Hematopoietic multipotent progenitor cell treated with erythropoietin and hydrocortisone succinate and interleukin-3 and kit ligand, for 8 days (in vitro differentiated cells): Measurements from ENCODE around the gene C4BPA.

Source experiments
- DNase-seq: peaks from one replicate; pipeline ENCODE4 v3.0.0-alpha.2; 2015

The C4BPA gene

DNA sequence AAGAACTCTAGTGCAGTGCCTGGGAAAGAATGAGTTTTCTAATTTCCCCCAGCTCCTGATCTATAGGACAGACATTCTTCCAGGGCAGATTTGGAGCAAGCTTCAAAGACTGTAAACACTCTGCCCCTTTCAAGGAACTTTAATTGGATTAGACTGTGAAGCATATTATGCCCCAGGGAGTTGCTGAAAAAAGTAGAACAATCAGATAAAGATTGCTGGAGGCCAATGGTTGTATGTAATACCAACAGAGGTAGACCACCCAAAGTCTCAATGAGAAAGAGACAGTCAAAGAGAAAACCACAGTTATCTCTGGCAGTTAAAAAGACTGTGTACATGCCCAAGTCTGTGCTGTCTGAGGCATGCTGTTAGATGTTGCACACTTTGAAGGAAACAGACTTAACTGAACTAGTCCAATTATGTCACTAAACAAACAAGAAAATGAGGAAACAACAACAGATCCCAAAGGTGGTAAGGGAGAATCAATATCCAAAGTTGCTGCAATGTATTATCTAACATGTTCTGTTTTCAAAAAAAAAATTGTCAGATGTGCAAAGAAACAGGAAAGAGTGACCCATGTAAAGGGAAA lies 24.4 kb downstream of the C4BPA start:
- no peak for DNase-seq

- DNase-seq, result no peak
Measured at GRCh38 chr1:207129053-207129452, 25.0 kb downstream of the C4BPA start.

DNA sequence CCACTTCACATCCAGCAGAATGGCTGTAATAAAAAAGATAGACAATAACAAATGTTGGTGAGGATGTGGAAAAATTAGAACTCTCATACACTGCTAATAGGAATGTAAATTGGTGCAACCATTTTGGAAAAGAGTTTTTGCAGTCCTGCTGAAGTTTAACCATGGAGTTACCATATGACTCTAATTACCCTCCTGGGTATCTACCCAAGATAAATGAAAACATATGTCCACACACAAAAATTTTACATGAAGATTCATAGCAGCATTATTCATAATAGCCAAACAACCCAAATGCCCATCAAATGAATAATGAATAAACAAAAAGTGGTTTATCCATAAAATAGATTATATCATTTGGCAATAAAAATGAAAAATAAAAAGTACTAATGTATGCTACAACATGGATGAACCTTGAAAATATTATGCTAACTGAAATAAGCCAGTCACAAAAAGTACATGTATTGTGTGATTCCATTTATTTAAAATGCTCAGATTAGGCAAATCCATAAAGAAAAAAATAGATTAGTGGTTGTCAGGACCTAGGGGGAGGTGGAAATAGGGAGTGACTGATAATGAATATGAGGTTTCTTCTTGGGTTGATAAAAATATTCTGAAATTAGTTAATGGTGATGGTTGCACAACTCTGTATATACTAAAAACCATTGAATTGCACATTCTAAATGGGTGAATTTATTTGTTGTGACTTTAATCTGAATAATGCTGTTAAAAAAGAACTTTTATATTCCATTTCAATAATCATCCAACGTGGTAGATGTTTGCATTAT lies 26.4 kb downstream of the C4BPA start:
- DNase-seq, result no peak

DNA sequence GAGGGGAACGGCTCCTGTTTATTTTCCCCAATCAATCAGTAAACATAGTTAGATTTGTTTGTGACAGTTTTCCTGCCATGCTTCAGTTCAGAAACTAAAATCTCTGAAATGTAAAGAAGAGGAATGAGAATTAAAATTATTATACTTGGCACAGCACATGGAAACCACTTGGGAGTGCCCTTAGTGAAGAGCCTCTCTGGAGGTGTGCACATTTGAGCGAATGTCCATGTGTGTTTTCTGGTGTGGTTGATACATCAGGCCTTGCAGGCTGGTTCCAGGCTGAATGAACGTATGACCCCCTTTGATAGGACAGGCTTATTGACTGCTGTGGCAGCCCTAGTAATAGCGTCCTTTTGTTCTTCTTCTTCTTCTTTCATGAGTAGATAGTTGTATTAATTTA lies 27.1 kb downstream of the C4BPA start:
- DNase-seq, result no peak

DNA sequence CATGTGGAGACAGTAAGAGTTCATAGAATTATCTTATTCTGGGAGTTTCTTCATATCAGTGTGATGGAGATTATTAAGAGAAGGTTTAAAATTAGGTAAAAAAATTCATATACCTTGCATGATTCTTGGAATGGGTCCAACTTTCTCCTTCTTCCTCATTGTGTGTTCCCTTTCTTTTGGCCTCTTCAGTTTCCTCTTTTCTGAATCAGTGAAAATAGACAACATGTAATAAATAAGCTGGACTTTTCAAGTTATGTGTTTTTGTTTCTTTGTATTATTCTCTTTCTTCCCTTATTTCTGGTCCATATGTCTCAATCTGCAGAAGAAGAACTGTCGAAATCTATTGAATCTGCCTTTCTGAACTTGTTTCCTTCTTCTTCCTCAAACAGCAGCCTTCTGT lies 30.5 kb downstream of the C4BPA start:
- DNase-seq, result peak; percentile 5

GRCh38 chr1:207139616-207140015 lies 35.6 kb downstream of the C4BPA start:
- DNase-seq, result no peak

- DNase-seq, result no peak
Measured at GRCh38 chr1:207140536-207140935, 36.5 kb downstream of the C4BPA start.

GRCh38 chr1:207145401-207146058 lies 41.5 kb downstream of the C4BPA start:
- DNase-seq, result no peak

DNA sequence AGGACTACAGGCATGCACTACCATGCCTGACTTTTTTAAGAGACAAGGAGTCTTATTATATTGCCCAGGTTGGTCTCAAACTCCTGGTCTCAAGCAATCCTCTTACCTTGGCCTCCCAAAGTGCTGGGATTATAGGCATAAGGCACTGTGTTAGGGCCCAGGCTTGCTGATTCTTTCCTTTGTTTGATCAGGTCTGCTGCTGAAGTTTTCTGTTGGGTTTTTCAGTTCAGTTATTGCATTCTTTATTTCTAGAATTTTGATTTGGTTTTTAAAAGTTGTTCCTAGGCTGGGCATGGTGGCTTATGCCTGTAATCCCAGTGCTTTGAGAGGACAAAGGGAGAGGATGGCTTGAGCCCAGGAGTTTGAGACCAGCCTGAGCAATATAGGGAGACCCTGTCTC lies 47.9 kb downstream of the C4BPA start:
- DNase-seq, result no peak

DNA sequence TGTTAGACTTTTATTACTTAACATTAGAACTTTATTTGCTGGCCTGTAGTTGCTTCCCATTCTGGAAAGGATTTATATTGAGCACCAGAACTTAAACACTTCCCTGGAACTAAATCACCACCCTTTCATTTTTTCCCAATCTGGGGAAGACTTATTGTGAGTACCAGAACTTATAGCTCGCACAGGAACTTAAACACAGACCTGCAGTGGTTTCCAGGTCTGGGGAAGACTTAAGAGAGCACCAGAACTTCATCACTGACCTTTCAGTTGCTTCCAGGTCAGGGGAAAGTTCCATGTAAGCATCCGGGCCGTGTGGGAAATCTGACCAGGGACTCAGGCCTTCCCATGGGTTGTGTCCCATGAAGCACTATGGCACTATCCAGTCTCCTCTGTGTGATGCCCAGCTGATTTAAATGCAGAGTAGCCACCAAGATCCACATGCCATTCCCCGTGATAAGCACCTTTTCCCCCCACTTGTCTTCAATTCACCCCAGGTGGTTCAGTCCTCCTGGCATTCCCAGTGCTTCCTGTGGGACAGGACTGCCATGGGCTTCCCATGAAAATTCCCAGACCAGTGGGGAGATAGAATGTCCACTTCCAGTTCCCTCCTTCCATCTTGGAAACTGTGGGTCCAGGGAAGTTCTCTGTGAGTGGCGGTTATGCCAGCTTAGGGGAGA lies 48.9 kb downstream of the C4BPA start:
- no peak for DNase-seq

GRCh38 chr1:207155028-207155427 lies 51.0 kb downstream of the C4BPA start:
- DNase-seq, result no peak

- DNase-seq, result no peak
Measured at GRCh38 chr1:207156095-207156494, 52.1 kb downstream of the C4BPA start.

- no peak for DNase-seq
Measured at GRCh38 chr1:207156826-207157225, 52.8 kb downstream of the C4BPA start.

DNA sequence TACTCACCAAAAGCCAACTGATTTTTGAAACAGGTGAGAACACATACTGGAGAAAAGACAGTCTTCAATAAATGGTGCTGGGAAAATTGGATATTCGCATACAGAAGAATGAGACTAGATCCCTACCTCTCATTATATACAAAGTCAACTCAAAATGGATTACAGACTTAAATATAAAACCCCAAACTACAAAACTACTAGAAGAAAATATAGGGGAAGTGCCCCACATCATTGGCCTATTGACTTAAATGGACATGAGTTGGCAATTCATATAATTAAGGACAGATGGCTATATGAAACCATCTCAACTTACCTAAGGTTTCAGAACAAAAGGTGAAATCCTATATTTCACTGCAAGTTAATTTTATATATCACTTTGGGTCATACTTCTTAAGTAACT lies 60.1 kb downstream of the C4BPA start:
- no peak for DNase-seq

GRCh38 chr1:207172321-207172720 lies 68.3 kb downstream of the C4BPA start:
- no peak for DNase-seq

DNA sequence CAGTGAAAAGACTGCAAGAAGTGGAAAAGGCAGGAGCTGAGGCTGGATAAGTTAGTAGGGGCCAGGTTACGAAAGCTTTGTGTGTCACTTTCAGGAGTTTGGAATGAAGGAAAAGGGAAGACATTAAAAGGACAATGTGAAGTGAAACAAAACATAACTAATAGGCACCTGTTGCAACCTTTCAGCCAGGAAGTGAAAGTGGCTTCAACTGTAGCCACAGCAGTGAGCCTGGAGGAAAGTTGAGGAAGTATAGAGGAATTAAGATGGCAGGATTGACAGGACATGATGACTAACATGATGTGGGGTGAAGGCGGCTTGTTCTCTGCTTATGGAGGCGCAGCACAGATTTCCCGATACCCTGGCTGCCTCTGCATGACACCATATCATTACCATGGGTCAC lies 68.9 kb downstream of the C4BPA start:
- DNase-seq, result no peak

DNA sequence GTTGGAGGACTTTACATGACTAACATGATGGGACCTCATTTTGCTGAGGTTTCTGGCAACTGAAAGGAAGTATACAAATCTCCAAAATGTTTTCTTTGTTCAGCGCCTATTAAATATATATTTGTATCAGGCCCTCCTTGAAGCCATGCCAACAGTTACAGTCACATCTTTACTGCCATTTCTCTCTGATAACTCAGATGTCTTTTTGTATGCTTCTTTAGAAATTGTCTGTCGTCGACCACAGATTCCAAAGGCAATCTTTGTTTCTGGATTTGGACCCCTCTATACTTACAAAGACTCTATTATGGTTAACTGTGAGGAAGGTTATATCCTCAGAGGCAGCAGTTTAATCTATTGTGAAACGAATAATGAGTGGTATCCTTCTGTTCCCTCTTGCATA lies 69.4 kb downstream of the C4BPA start:
- no peak for DNase-seq

GRCh38 chr1:207174913-207175312 lies 70.9 kb downstream of the C4BPA start:
- no peak for DNase-seq

DNA sequence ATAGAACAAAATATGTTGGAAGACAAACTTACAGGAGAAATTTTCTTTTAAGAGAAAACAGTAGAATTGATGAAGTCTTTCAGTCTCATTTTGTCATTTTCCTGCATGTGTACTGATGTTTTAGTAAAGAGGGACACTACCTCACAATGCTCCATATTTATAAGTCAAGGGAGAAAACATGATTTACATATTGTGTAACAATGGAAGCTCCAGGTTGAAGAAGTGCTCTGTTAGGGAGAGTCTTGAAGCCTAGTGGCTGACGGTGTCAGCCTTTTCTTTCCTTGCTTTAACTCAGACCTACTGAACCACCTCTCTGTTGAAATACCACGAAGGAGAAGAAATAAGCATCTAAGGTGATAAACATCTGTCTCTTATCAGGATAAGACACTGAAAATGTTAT lies 75.0 kb downstream of the C4BPA start:
- DNase-seq, result no peak

DNA sequence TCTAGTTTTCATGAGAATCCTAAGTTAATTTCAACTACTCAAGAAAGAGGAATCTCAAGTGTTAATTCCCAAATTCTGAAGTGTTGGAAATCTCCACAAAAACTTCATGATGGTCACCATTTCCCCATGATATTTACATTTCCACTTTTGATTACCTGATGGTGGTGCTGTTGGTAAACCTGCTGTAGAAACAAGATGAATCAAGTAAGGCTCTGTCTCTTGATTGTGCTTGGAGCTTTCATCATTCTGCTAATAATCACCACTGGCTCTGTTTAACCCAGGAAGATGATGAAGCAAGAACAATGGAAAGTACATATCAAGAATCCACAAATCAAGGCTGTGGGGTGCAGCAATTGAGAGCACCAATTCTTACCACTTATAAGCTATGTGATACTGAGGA lies 77.8 kb downstream of the C4BPA start:
- peak; percentile 9 for DNase-seq

DNA sequence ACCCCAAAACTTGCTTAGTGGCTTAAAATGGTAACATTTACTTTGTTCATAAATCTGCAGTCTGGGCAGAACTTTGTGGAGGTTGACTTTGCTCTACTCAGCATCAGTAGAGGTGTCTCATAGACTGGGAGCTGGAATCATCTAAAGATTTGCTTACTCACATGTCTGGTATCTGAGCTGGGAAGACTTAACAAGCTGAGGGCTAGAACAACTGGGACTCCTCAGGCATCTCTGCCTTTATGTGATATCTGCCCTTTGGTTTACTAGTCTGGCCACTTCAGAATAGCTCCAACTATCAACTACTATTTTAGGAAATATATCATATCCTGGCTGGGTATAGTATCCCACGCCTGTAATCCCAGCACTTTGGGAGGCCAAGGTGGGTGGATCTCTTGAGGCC lies 82.5 kb downstream of the C4BPA start:
- DNase-seq, result no peak

DNA sequence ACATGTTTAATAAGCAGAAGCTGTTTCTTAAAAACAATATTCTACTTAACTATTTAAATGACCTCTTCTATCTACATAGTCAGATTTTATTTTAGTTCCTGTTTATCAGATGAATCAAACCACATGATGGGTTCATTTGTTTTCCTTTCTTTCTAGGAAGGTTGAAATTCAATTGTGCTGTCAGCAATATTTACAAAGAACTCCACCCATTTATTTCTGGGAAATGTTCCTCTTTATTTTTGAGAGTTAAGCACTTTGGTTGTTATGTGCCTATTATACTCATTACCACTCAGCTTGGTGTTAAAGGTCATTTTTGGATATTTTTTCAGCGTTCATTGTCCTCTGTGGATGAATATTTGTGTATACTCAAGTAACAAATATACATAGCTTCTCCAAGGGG lies 84.9 kb downstream of the C4BPA start:
- DNase-seq, result no peak

DNA sequence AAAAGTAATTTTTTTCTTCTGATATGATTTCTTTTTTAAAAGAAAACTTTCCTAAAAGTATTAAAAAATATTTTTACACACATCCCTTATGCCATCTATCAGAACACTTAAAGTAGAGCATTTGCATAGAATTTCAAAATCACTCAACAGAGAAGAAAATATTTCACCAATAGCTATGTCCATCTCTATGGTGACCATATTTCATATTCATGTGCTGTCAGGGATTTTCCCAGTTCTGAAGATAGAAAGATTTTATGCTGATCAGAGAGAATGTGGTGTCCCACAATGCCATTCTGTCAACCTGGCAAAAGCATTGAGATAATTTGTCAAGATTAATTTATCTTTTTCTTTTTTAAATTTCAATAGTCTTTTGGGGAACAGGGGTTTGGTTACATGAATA lies 87.0 kb downstream of the C4BPA start:
- DNase-seq, result no peak

- DNase-seq, result no peak
Measured at GRCh38 chr1:207191776-207192175, 87.7 kb downstream of the C4BPA start.
